CD4-positive, alpha-beta T cell (primary cell): ENCODE measurements around the gene PCTP. TPM values are rescaled to one million over a fixed set of nuclear protein-coding genes. Genes with fewer than 3 reads are reported as not detected.

Experiments used
- ATAC-seq: fragments of 200-7000 bp; cut with Tn5 transposase; one replicate; pipeline ENCODE4 v1.10.0; 2022; ENCODE audit warnings: mild to moderate bottlenecking; ENCODE audit not compliant: poor library complexity
- CTCF ChIA-PET: fragments of 350-600 bp; sonication (Branson Sonifier 250); formaldehyde crosslinking; loops from one replicate; lab custom pipeline; 2021; ENCODE audit warnings: antibody characterized with exemption, inconsistent platforms; lab: Charles Lee
- POLR2A ChIA-PET: fragments of 350-600 bp; sonication (Branson Sonifier 250); formaldehyde crosslinking; loops from one replicate; lab custom pipeline; 2021; ENCODE audit warnings: antibody characterized with exemption, inconsistent platforms; lab: Charles Lee
- DNase-seq, 14 experiments: peaks; one replicate each; pipeline ENCODE4 v3.0.0-alpha.2; 2013 to 2020; ENCODE audit warnings: mixed read lengths in 2 of 14
- H3K27ac ChIP-seq, 2 donors: one replicate each; pipeline versions ENCODE4 v1.5.1 to v1.7.0; 2013; ENCODE audit warnings: low read length in 2 of 2, low read depth in 1 of 2, mild to moderate bottlenecking in 1 of 2
- H3K27me3 ChIP-seq, 2 experiments: 1 replicate in 1 of 2; 2 replicates in 1 of 2; pipeline versions ENCODE4 v1.6.1 to v1.7.0; 2013; ENCODE audit warnings: low read length in 2 of 2, control low read depth in 1 of 2, mild to moderate bottlenecking in 1 of 2, moderate library complexity in 1 of 2; ENCODE audit not compliant: insufficient read depth in 2 of 2, control insufficient read depth in 1 of 2
- H3K36me3 ChIP-seq: one replicate; pipeline ENCODE4 v1.6.1; 2013; ENCODE audit warnings: low read length, control low read depth; ENCODE audit not compliant: insufficient read depth
- H3K4me1 ChIP-seq: one replicate; pipeline ENCODE4 v1.6.1; 2013; ENCODE audit warnings: low read length, control low read depth; ENCODE audit not compliant: insufficient read depth
- H3K4me3 ChIP-seq: one replicate; pipeline ENCODE4 v1.5.1; 2013; ENCODE audit warnings: mild to moderate bottlenecking, low read length, moderate library complexity
- H3K9me3 ChIP-seq, 2 experiments: 1 replicate in 1 of 2; 2 replicates in 1 of 2; pipeline versions ENCODE4 v1.6.1 to v1.7.0; 2013; ENCODE audit warnings: low read length in 2 of 2, mild to moderate bottlenecking in 2 of 2, control low read depth in 1 of 2, moderate library complexity in 1 of 2; ENCODE audit not compliant: control insufficient read depth in 1 of 2, insufficient read depth in 1 of 2
- H3K27ac Mint-ChIP-seq: one replicate; pipeline ENCODE4 v1.8.0; 2020; ENCODE audit warnings: mixed read lengths
- H3K27me3 Mint-ChIP-seq: one replicate; pipeline ENCODE4 v1.8.0; 2021; ENCODE audit warnings: mixed read lengths
- H3K36me3 Mint-ChIP-seq: one replicate; pipeline ENCODE4 v1.8.0; 2021; ENCODE audit warnings: low read depth, mixed read lengths
- H3K4me1 Mint-ChIP-seq: one replicate; pipeline ENCODE4 v1.8.0; 2021; ENCODE audit warnings: low read depth, mixed read lengths
- H3K4me3 Mint-ChIP-seq: one replicate; pipeline ENCODE4 v1.8.0; 2020; ENCODE audit warnings: mild to moderate bottlenecking, mixed read lengths
- H3K9me3 Mint-ChIP-seq: one replicate; pipeline ENCODE4 v1.8.0; 2020; ENCODE audit warnings: mixed read lengths
- CTCF ChIP-seq: fragments of 200-600 bp; IDR thresholded peaks from one replicate; pipeline ENCODE4 v1.8.0; 2022; ENCODE audit warnings: antibody characterized with exemption, mild to moderate bottlenecking
- intact Hi-C, 2 experiments: fragments of 100-400 bp; cut with DNase I in 1 of 2; cut with micrococcal nuclease in 1 of 2; formaldehyde crosslinking; loops; one replicate each; pipeline versions ENCODE4 v1.15.1 to v1.9.0; 2023 to 2025; cut with DNase I, micrococcal nuclease
- total RNA-seq, 174 experiments: library from RNA in 2 of 174; stranded (reverse) in 2 of 174; gene quantifications; one replicate each; pipeline ENCODE4 v1.2.3 and lab custom pipeline; 2021 to 2026

The PCTP gene
- total RNA-seq, 2 experiments from 2014 or later = 1.1 to 1.2 TPM

DNA sequence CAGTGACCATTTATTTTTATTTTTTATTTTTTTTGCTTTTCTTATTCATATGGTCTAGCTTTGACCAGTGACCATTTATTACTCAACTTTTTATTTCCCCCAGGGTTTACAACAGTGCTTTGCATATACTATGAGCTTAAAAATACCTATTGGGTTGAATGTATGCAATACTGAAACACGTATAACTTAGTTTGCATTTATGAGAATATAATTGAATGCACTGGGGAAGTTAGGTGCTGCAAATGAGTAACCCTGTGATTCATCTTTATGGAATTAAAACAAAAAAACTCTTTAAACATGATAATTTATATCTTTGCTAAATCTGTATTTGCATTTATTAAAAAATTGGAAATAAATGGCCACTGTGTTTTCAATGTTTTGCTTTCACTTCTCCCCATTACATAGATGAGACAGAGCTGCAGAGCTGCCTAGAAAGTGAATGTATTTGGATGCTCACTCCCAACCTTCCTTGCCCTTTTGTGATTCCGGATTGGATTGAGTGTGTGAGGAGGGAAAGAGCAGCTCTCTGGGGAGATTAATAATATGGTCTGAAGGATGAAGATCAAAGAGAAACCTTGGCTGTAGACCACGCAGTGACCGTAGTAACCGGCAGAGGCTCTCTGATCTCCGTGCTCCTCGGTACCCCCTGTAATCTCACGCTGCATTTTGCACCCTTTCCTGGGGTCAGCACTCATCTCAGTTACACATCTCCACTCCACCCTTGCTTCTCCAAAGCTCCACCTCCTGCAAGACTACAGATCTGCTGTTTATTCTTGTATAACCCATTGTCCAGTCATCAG is 42.5 kb upstream of the PCTP start:
- intact Hi-C loops = no loop called here
- Mint-ChIP-seq H3K27me3 (peaks cover 33% of the 10 kb centered on the region), H3K4me1 (no peaks in the 10 kb centered on the region), H3K9me3 (no peaks in the 10 kb centered on the region), H3K4me3 (no peak overlapping the region), H3K36me3 (no peaks in the 10 kb centered on the region), H3K27ac (no peak overlapping the region)
- no peak overlapping the region for H3K27ac ChIP-seq
- TF ChIP-seq CTCF = no peak
- H3K27me3 ChIP-seq = peaks cover 3 to 6% of the 10 kb centered on the region in 2 experiments
- no peaks in the 10 kb centered on the region for H3K36me3 ChIP-seq
- no peaks in the 10 kb centered on the region for H3K4me1 ChIP-seq
- ATAC-seq (no peak), DNase-seq (no peak)
- CTCF ChIA-PET = interaction anchor here (1.2 to 2.0 kb wide), 2 partner anchors 9 to 10 kb away, joined by 3 to 6 read pairs; no protein-coding TSS in a partner anchor
- no peaks in the 10 kb centered on the region for H3K9me3 ChIP-seq
- no peak overlapping the region for H3K4me3 ChIP-seq
- POLR2A ChIA-PET = no interaction called here

- no peaks in the 10 kb centered on the region for H3K4me1 ChIP-seq
- H3K27me3 Mint-ChIP-seq = peaks cover 25% of the 10 kb centered on the region
- TF ChIP-seq CTCF = no peak
- no peak overlapping the region for H3K27ac Mint-ChIP-seq
- no peaks in the 10 kb centered on the region for H3K9me3 ChIP-seq
- H3K4me1 Mint-ChIP-seq = no peaks in the 10 kb centered on the region
- POLR2A ChIA-PET = no interaction called here
- intact Hi-C loops = no loop called here
- H3K36me3 Mint-ChIP-seq = no peaks in the 10 kb centered on the region
- CTCF ChIA-PET = no interaction called here
- no peaks in the 10 kb centered on the region for H3K9me3 Mint-ChIP-seq
- ATAC-seq = no peak
- H3K27me3 ChIP-seq = peaks cover 3 to 6% of the 10 kb centered on the region in 2 experiments
- no peaks in the 10 kb centered on the region for H3K36me3 ChIP-seq
- H3K4me3 Mint-ChIP-seq = no peak overlapping the region
- H3K27ac ChIP-seq = no peak overlapping the region
- no peak overlapping the region for H3K4me3 ChIP-seq
- no peak for DNase-seq
Observed at GRCh38 chr17:55709440-55709839, 41.4 kb upstream of the PCTP start.

GRCh38 chr17:55709984-55710383 is 40.9 kb upstream of the PCTP start:
- H3K27me3 Mint-ChIP-seq = peaks cover 25% of the 10 kb centered on the region
- H3K27ac Mint-ChIP-seq = no peak overlapping the region
- no peak for TF ChIP-seq CTCF
- H3K4me1 ChIP-seq = no peaks in the 10 kb centered on the region
- H3K4me3 ChIP-seq = no peak overlapping the region
- ChIA-PET CTCF (no interaction called here), POLR2A (no interaction called here)
- H3K4me3 Mint-ChIP-seq = no peak overlapping the region
- no peak overlapping the region for H3K27ac ChIP-seq
- H3K36me3 ChIP-seq = no peaks in the 10 kb centered on the region
- H3K9me3 Mint-ChIP-seq = no peaks in the 10 kb centered on the region
- DNase-seq (no peak), ATAC-seq (no peak)
- H3K9me3 ChIP-seq = no peaks in the 10 kb centered on the region
- intact Hi-C loops = no loop called here
- H3K4me1 Mint-ChIP-seq = no peaks in the 10 kb centered on the region
- H3K36me3 Mint-ChIP-seq = no peaks in the 10 kb centered on the region
- H3K27me3 ChIP-seq = peaks cover 3 to 6% of the 10 kb centered on the region in 2 experiments
